Measurements from ENCODE around the gene PDLIM1.

- TF ChIP-seq, protein P1, sequence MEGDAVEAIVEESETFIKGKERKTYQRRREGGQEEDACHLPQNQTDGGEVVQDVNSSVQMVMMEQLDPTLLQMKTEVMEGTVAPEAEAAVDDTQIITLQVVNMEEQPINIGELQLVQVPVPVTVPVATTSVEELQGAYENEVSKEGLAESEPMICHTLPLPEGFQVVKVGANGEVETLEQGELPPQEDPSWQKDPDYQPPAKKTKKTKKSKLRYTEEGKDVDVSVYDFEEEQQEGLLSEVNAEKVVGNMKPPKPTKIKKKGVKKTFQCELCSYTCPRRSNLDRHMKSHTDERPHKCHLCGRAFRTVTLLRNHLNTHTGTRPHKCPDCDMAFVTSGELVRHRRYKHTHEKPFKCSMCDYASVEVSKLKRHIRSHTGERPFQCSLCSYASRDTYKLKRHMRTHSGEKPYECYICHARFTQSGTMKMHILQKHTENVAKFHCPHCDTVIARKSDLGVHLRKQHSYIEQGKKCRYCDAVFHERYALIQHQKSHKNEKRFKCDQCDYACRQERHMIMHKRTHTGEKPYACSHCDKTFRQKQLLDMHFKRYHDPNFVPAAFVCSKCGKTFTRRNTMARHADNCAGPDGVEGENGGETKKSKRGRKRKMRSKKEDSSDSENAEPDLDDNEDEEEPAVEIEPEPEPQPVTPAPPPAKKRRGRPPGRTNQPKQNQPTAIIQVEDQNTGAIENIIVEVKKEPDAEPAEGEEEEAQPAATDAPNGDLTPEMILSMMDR (IDR thresholded peaks at IDR 0.05) = no peak
- TF ChIP-seq, protein P2, sequence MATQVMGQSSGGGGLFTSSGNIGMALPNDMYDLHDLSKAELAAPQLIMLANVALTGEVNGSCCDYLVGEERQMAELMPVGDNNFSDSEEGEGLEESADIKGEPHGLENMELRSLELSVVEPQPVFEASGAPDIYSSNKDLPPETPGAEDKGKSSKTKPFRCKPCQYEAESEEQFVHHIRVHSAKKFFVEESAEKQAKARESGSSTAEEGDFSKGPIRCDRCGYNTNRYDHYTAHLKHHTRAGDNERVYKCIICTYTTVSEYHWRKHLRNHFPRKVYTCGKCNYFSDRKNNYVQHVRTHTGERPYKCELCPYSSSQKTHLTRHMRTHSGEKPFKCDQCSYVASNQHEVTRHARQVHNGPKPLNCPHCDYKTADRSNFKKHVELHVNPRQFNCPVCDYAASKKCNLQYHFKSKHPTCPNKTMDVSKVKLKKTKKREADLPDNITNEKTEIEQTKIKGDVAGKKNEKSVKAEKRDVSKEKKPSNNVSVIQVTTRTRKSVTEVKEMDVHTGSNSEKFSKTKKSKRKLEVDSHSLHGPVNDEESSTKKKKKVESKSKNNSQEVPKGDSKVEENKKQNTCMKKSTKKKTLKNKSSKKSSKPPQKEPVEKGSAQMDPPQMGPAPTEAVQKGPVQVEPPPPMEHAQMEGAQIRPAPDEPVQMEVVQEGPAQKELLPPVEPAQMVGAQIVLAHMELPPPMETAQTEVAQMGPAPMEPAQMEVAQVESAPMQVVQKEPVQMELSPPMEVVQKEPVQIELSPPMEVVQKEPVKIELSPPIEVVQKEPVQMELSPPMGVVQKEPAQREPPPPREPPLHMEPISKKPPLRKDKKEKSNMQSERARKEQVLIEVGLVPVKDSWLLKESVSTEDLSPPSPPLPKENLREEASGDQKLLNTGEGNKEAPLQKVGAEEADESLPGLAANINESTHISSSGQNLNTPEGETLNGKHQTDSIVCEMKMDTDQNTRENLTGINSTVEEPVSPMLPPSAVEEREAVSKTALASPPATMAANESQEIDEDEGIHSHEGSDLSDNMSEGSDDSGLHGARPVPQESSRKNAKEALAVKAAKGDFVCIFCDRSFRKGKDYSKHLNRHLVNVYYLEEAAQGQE (IDR thresholded peaks at IDR 0.05; ENCODE audit: insufficient read depth in 1 of 2, low read depth in 2 of 2, low read length in 1 of 2) = no peak
- no peak for TF ChIP-seq POLR2AphosphoS5 (IDR thresholded peaks at IDR 0.05; ENCODE audit: low read depth, low read length)
- TF ChIP-seq SIN3A (IDR thresholded peaks at IDR 0.05; ENCODE audit: borderline replicate concordance, insufficient read depth, low read depth, low read length) = no peak
Observed at GRCh38 chr10:95321554-95322301, 30.9 kb upstream of the PDLIM1 start.

All from Panc1 (cell line).